Subcutaneous abdominal adipose tissue (tissue), 5 donors: Measurements from ENCODE around the gene ADH1B.
"Not testable (repeated sequence)": the region's sequence is repeated elsewhere in the genome, so short reads cannot be mapped to it uniquely, and the experiment has no call there.

ENCODE experiments used
- H3K27ac ChIP-seq: one replicate; pipeline ENCODE4 v1.7.0; 2013; ENCODE audit warnings: low read depth, mild to moderate bottlenecking, inconsistent platforms, low read length, moderate library complexity
- H3K27me3 ChIP-seq, 5 donors: one replicate each; pipeline ENCODE4 v1.7.0; 2013; ENCODE audit warnings: low read length in 5 of 5, inconsistent platforms in 1 of 5; ENCODE audit not compliant: control insufficient read depth in 5 of 5, insufficient read depth in 4 of 5
- H3K36me3 ChIP-seq, 5 donors: one replicate each; pipeline ENCODE4 v1.7.0; 2013; ENCODE audit warnings: low read length in 5 of 5; ENCODE audit not compliant: control insufficient read depth in 5 of 5, insufficient read depth in 5 of 5
- H3K4me1 ChIP-seq, 5 donors: one replicate each; pipeline ENCODE4 v1.7.0; 2013; ENCODE audit warnings: low read length in 5 of 5, mild to moderate bottlenecking in 3 of 5, moderate library complexity in 1 of 5; ENCODE audit not compliant: control insufficient read depth in 5 of 5, insufficient read depth in 5 of 5
- H3K4me3 ChIP-seq, 5 donors: one replicate each; pipeline ENCODE4 v1.7.0; 2013; ENCODE audit warnings: low read length in 5 of 5, low read depth in 1 of 5
- H3K9ac ChIP-seq, 5 donors: one replicate each; pipeline ENCODE4 v1.7.0; 2013; ENCODE audit warnings: low read length in 5 of 5, mild to moderate bottlenecking in 4 of 5, moderate library complexity in 3 of 5
- H3K9me3 ChIP-seq, 5 donors: one replicate each; pipeline ENCODE4 v1.7.0; 2013; ENCODE audit warnings: low read length in 5 of 5; ENCODE audit not compliant: control insufficient read depth in 5 of 5
- donor health status: healthy.
- donor health status: healthy.
- donor health status: healthy.
- donor health status: healthy.
- donor health status: healthy.

ADH1B gene

GRCh38 chr4:99321241-99322191 lies at the start of gene ADH1B:
TSS of gene ADH1B (minus strand) at chr4:99321401. CDS start at chr4:99321331, 70 bp downstream.
- peak within 1 kb of the TSS; percentile 94 for H3K27ac ChIP-seq
- H3K36me3 ChIP-seq, result peaks cover 7 to 21% (median 10%) of the 10 kb centered on the region in 5 donors
- peaks cover 0 to 71% (median 41%) of the 10 kb centered on the region in 5 donors for H3K4me1 ChIP-seq
- H3K9ac ChIP-seq, result peak within 1 kb of the TSS; percentile 10 to 91 (median 64)
- H3K9me3 ChIP-seq, result no peaks in the 10 kb centered on the region
- H3K27me3 ChIP-seq, result no peaks in the 10 kb centered on the region
- peak within 1 kb of the TSS; percentile 63 to 88 (median 69) for H3K4me3 ChIP-seq

GRCh38 chr4:99367817-99368216 lies 46.6 kb upstream of the ADH1B start:
- not testable (repeated sequence) for H3K36me3 ChIP-seq, H3K27me3 ChIP-seq, H3K9ac ChIP-seq, H3K9me3 ChIP-seq, H3K27ac ChIP-seq, H3K4me3 ChIP-seq
- H3K4me1 ChIP-seq, result peaks cover 0 to 12% (median 5%) of the 10 kb centered on the region in 5 donors

GRCh38 chr4:99366491-99366890 lies 45.3 kb upstream of the ADH1B start:
- Histone ChIP-seq H3K27ac (no peak overlapping the region), H3K9ac (no peak overlapping the region), H3K36me3 (no peaks in the 10 kb centered on the region), H3K9me3 (no peaks in the 10 kb centered on the region), H3K4me1 (peaks cover 5 to 26% (median 15%) of the 10 kb centered on the region in 5 donors), H3K4me3 (no peak overlapping the region), H3K27me3 (no peaks in the 10 kb centered on the region)

- peak overlapping the region; percentile 78 for H3K27ac ChIP-seq
- H3K36me3 ChIP-seq, result no peaks in the 10 kb centered on the region
- peaks cover 5 to 31% (median 25%) of the 10 kb centered on the region in 5 donors for H3K4me1 ChIP-seq
These were observed 41.6 kb upstream of the ADH1B start for GRCh38 chr4:99362768-99363167.

GRCh38 chr4:99361899-99362275 lies 40.7 kb upstream of the ADH1B start:
- Histone ChIP-seq H3K9ac (peak overlapping the region in 1 of 5 donors; percentile 20), H3K4me1 (peaks cover 5 to 31% (median 25%) of the 10 kb centered on the region in 5 donors), H3K27me3 (no peaks in the 10 kb centered on the region), H3K27ac (peak overlapping the region; percentile 78), H3K9me3 (no peaks in the 10 kb centered on the region), H3K4me3 (no peak overlapping the region), H3K36me3 (no peaks in the 10 kb centered on the region)

More at GRCh38 chr4:99362768-99363167, 41.6 kb upstream of the ADH1B start:
- Histone ChIP-seq H3K27me3 (no peaks in the 10 kb centered on the region), H3K9me3 (no peaks in the 10 kb centered on the region), H3K9ac (peak overlapping the region in 1 of 5 donors; percentile 28), H3K4me3 (no peak overlapping the region)

GRCh38 chr4:99361268-99361898 lies 40.2 kb upstream of the ADH1B start:
- Histone ChIP-seq H3K27ac (peak overlapping the region; percentile 78), H3K9ac (peak overlapping the region in 1 of 5 donors; percentile 56), H3K27me3 (no peaks in the 10 kb centered on the region), H3K4me3 (no peak overlapping the region), H3K4me1 (peaks cover 5 to 31% (median 25%) of the 10 kb centered on the region in 5 donors), H3K36me3 (no peaks in the 10 kb centered on the region), H3K9me3 (no peaks in the 10 kb centered on the region)

- no peak overlapping the region for H3K4me3 ChIP-seq
- H3K27ac ChIP-seq, result no peak overlapping the region
- H3K9ac ChIP-seq, result no peak overlapping the region
- no peaks in the 10 kb centered on the region for H3K9me3 ChIP-seq
- H3K27me3 ChIP-seq, result no peaks in the 10 kb centered on the region
- H3K36me3 ChIP-seq, result no peaks in the 10 kb centered on the region
- H3K4me1 ChIP-seq, result peaks cover 5 to 31% (median 25%) of the 10 kb centered on the region in 5 donors
These were observed 38.4 kb upstream of the ADH1B start for GRCh38 chr4:99359480-99360204.

- H3K9me3 ChIP-seq, result no peaks in the 10 kb centered on the region
- H3K36me3 ChIP-seq, result no peaks in the 10 kb centered on the region
- H3K27ac ChIP-seq, result no peak overlapping the region
- peaks cover 5 to 33% (median 25%) of the 10 kb centered on the region in 5 donors for H3K4me1 ChIP-seq
- H3K9ac ChIP-seq, result no peak overlapping the region
- no peak overlapping the region for H3K4me3 ChIP-seq
- H3K27me3 ChIP-seq, result no peaks in the 10 kb centered on the region
These were observed 36.7 kb upstream of the ADH1B start for GRCh38 chr4:99357948-99358347.

- H3K27ac ChIP-seq, result no peak overlapping the region
- no peaks in the 10 kb centered on the region for H3K36me3 ChIP-seq
- H3K27me3 ChIP-seq, result no peaks in the 10 kb centered on the region
- no peak overlapping the region for H3K4me3 ChIP-seq
- H3K9me3 ChIP-seq, result no peaks in the 10 kb centered on the region
- H3K4me1 ChIP-seq, result peaks cover 3 to 29% (median 23%) of the 10 kb centered on the region in 5 donors
- H3K9ac ChIP-seq, result no peak overlapping the region
These were observed 35.8 kb upstream of the ADH1B start for GRCh38 chr4:99356992-99357391.
